IPS-NIHi7 (cell line): Measurements from ENCODE around the gene CDC16.
"Not testable (repeated sequence)": the region's sequence is repeated elsewhere in the genome, so short reads cannot be mapped to it uniquely, and the experiment has no call there.

ENCODE experiments used
- DNase-seq: peaks from one replicate; pipeline ENCODE4 v3.0.0; 2012; ENCODE audit warnings: mixed read lengths; ENCODE audit errors: extremely low spot score

The CDC16 gene

GRCh38 chr13:114227528-114227927, 7.2 kb upstream of the CDC16 start:
- DNase-seq, result no peak

DNA sequence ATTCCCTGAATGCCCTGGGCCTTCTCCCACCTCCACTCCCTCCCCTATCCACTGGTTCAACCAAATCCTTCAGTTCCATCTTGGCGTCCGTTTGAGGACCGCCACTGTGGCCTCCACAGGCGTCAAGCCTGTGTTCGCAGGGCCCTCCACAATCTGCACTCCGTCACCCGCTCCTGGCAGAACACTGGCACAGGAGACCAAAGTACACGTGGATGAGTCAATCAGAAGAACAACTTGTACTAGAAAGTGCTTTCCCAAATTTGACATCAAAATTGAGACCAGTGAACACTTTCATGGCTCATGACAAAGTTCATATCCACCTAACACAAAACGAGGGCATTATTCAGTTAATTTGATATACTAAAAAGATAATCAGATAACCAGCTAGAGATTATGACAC, 6.5 kb upstream of the CDC16 start:
- DNase-seq, result no peak

DNA sequence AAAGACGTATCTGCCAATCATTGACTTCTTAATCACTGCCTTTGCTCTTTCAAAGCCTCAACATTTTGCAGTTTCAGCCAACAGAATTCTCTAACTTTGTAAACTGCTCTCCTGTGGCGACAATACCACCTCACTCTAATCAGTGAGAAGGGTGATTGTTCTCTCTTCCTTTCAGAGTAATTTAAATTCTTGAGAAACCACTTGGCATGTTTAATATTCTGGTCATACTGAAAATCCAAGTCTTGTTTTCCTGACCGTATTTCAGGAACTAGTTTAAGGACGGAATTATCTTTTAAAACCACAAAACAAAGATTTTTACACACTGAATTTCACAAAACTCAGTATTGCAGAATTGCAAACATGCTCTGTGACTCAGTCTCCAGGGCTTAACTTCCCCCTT, 5.2 kb upstream of the CDC16 start:
- no peak for DNase-seq

DNA sequence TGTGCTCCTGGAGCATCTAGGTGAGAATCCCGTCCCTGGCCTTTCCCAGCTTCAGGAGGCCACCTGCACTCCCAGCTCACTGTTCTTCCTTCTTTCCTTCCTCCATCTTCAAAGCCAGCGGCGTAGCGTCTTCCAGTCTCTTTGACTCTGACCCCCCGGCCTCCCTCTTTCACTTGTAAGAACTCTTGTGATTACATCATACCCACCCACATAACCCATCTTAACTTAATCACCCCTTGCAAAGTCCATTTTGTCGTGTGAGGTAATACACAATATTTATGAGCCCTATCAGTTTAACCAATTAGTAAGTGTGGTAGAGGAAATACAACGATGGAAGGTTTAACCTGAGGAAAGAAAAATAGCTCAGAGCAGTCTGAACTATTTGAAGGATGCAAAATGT, 4.6 kb upstream of the CDC16 start:
- no peak for DNase-seq

GRCh38 chr13:114230575-114230974, 4.1 kb upstream of the CDC16 start:
- DNase-seq, result no peak

DNA sequence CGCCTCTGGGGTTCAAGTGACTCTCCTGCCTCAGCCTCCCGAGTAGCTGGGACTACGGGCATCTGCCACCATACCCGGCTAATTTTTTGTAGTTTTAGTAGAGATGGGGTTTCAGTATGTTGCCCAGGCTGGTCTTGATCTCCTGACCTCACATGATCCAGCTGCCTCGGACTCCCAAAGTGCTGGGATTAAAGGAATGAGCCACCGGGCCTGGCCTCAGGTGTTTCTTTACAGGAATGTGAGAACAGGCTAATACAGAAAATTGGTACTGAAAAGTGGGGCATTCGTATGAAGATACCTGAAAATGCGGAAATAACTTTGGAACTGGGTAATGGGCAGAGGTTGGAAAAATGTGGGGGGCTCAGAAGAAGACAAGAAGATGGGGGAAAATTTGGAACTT, 2.8 kb upstream of the CDC16 start:
- no peak for DNase-seq

- no peak for DNase-seq
Measured at GRCh38 chr13:114234266-114234644, 442 bp upstream of the CDC16 start.

GRCh38 chr13:114235697-114236096, 1.0 kb downstream of the CDC16 start:
- no peak for DNase-seq

DNA sequence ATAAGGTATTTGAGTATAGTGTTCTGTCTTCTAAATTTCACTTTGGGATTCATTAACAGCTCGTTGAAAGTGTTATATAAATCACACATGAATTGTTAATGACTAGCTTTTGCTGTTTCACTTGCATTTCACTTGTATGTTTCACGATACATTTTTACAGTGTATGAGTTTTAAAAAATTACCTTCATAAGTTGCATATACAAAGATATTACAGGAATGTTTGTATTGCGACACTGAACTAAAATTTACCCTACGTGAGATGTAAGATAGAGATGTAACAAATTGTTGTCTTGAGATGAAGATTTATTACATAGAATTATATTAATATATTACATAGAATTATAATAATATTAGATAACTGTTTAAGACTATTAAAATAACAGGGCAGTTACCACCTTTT, 1.5 kb downstream of the CDC16 start:
- no peak for DNase-seq

DNA sequence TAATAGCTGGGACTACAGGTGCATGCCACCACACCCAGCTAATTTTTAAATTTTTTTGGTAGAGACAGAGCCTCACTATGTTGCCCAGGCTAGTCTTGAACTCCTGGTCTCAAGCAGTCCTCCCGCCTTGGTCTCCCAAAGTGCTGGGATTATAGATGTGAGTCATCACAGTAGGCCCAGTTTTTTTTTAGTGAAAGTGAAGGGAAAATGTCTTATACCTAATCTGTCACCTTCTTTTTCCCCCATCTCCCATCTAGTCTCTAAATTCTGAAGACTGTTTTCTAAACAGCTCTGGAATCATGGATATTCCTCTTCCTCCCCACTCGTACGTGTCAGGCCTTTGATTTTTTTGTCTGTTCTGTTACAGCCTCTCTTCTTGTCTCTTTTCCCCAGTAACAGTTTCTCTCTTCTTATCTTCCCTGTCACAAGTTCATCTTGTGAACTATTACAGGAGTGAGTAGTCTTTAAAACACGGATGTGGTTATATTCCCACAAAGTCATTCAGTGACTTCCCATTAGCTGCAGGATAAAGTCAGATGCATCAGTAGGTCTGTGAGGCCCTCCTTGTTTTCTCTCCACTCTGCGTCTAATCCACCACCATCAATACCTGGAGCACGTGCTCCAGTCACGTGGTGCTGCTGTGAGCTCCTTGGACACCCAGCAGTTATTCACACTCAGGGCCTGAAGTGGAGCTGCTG, 2.9 kb downstream of the CDC16 start:
- DNase-seq, result no peak

GRCh38 chr13:114241918-114242317, 7.2 kb downstream of the CDC16 start:
- no peak for DNase-seq

GRCh38 chr13:114243971-114244370, 9.3 kb downstream of the CDC16 start:
- DNase-seq, result no peak

DNA sequence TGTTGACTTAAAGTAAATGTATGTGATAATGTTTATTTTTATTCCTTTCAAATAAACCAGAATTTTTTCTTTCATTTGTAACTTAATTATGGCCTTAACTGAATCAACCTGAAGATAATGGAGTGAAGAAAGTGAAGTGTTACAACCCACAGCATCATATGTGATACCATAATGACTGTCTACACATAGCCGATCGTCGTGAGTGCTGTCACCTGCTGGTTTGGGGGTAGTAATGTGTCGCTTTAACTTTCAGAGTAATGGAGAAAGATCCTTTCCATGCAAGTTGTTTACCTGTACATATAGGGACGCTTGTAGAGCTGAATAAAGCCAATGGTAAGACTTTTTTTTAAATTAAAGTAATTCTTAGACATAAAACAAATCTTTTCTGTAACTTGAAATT, 9.9 kb downstream of the CDC16 start:
- no peak for DNase-seq

DNA sequence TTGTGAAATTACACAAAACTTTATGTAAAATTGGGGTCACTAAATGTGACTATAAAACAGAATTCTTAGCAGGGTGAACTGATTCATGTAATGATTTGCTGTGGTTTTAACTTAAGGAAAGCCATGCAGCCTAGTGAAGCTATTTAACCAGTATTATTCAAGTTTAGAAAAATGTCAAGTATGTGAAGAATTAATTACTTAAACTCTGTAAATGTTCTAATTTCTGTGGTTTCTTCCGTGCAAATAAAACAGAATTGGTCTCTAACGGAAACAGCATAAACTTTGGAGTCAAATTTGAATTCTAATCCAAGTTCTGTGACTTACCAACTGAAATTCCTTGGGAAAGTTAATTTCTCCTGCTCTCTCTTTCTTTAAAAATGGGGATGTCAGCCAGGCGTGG, 13.3 kb downstream of the CDC16 start:
- no peak for DNase-seq

GRCh38 chr13:114249077-114249476, 14.4 kb downstream of the CDC16 start:
- no peak for DNase-seq

DNA sequence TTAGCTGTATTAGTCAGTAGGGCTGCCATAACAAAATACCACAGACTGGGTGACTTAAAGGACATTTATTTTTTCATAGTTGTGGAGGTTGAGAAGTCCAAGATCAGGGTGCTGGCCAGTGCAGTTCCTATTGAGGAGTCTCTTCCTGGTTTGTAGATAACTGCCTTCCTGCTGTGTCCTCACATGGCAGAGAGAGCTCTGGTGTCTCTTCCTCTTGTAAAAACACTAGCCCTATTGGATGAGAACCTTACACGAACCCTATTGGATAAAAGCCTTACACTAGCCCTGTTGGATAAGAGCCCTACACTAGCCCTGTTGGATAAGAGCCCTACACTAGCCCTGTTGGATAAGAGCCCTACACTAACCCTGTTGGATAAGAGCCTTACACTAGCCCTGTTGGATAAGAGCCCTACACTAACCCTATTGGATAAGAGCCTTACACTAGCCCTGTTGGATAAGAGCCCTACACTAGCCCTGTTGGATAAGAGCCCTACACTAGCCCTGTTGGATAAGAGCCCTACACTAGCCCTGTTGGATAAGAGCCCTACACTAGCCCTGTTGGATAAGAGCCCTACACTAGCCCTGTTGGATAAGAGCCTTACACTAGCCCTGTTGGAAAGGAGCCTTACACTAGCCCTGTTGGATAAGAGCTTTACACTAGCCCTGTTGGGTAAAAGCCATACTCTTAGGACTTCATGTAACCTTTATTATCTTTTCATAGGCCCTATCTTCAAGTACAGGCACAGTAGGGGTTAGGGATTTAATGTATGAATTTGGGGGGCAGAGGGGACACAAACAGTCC, 17.1 kb downstream of the CDC16 start:
- not testable (repeated sequence) for DNase-seq

DNA sequence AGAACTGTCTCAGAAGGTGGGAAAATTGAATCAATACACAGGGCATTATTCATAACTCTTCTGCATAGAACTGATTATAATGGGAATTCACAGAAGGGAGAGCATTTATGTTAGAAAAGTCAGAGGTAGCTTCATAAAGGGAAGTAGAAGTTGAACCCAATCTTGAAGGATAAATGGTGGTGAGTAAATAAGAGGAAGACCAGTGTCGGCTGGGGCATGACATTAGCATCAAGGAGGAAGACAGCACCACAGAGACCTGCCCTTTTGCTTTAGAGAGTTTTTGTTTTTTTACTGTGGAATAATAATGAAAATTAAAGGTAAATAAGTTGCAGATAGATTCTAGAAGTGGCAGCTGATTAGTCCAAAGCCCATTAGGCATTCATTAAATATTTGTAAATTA, 21.9 kb downstream of the CDC16 start:
- DNase-seq, result no peak

GRCh38 chr13:114257014-114257413, 22.3 kb downstream of the CDC16 start:
- DNase-seq, result peak; percentile 26

- DNase-seq, result no peak
Measured at GRCh38 chr13:114258589-114258988, 23.9 kb downstream of the CDC16 start.

GRCh38 chr13:114259374-114259773, 24.7 kb downstream of the CDC16 start:
- DNase-seq, result no peak

GRCh38 chr13:114259974-114260373, 25.3 kb downstream of the CDC16 start:
- DNase-seq, result no peak

- no peak for DNase-seq
Measured at GRCh38 chr13:114260814-114261213, 26.1 kb downstream of the CDC16 start.

DNA sequence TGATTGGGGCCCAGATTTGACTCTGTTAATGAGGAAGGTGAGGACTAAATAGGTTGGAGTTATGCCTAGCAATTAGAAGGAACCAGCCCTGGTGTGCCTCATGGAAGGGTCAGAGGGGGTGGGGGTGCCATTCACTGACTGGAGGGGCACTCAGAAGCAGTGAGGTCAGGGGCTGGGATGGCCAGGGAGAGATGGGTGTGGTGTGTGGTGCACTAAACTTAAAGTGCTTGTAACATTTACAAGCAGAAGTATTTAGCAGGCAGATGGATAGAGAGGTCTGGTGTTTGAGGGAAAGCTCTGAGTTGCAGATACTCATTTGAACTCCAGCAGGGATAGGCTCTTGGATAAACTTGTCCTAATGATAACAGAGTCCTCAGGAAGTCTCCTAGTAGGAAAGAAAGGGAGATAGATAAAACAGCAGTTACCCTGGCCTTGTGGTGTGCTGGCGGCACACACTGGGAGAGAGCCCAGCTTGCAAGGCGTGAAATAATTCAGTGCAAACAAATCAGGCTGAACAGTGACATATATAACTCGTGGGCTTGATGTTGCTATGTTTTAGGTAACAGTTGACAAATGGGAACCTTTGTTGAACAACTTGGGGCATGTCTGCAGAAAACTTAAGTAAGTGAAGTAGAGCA, 26.8 kb downstream of the CDC16 start:
- peak; percentile 22 for DNase-seq
